HuH-7 (cell line): Measurements from ENCODE around the gene RXFP3.

Source experiments
- DNase-seq: peaks from one replicate; pipeline ENCODE4 v3.0.0; 2011; ENCODE audit warnings: low spot score

RXFP3 gene

GRCh38 chr5:33981408-33982162, 45.4 kb downstream of the RXFP3 start:
- no peak for DNase-seq

- no peak for DNase-seq
Observed at GRCh38 chr5:33984178-33984577, 48.0 kb downstream of the RXFP3 start.

GRCh38 chr5:33984671-33985124, 48.5 kb downstream of the RXFP3 start, which contains the start of gene SLC45A2:
Gene SLC45A2, minus strand, starts transcription at chr5:33984693. Its CDS starts 110 bp downstream, at chr5:33984583.
- DNase-seq: no peak

GRCh38 chr5:33985447-33985846, 49.3 kb downstream of the RXFP3 start:
- DNase-seq: no peak
